Activated CD4-positive, alpha-beta T cell treated with anti-CD3 and anti-CD28 coated beads for 36 hours (primary cell): ENCODE data around the gene TEX38. TPM values are rescaled to one million over a fixed set of nuclear protein-coding genes. Genes with fewer than 3 reads are reported as not detected.
A peak's percentile ranks its signal among the peaks of the same experiment; 100 is the strongest.
"Not testable (repeated sequence)": the region's sequence is repeated elsewhere in the genome, so short reads cannot be mapped to it uniquely, and the experiment has no call there.

Experiments
- ATAC-seq: fragments of 200-7000 bp; cut with Tn5 transposase; one replicate; pipeline ENCODE4 v1.10.0; 2021; ENCODE audit warnings: mild to moderate bottlenecking, moderate library complexity
- CTCF ChIA-PET: fragments of 350-600 bp; sonication (Branson Sonifier 250); formaldehyde crosslinking; loops from one replicate; lab custom pipeline; 2021; ENCODE audit warnings: antibody characterized with exemption; lab: Charles Lee
- POLR2A ChIA-PET: fragments of 350-600 bp; sonication (Branson Sonifier 250); formaldehyde crosslinking; loops from one replicate; lab custom pipeline; 2021; ENCODE audit warnings: antibody characterized with exemption, inconsistent platforms; lab: Charles Lee
- DNase-seq: peaks from one replicate; pipeline ENCODE4 v3.0.0-alpha.2; 2020
- H3K27ac Mint-ChIP-seq: one replicate; pipeline ENCODE4 v1.8.0; 2021; ENCODE audit warnings: mixed read lengths
- H3K27me3 Mint-ChIP-seq: one replicate; pipeline ENCODE4 v1.8.0; 2021; ENCODE audit warnings: mixed read lengths
- H3K36me3 Mint-ChIP-seq: one replicate; pipeline ENCODE4 v1.8.0; 2021; ENCODE audit warnings: low read depth, mixed read lengths
- H3K4me1 Mint-ChIP-seq: one replicate; pipeline ENCODE4 v1.8.0; 2021; ENCODE audit warnings: mixed read lengths
- H3K4me3 Mint-ChIP-seq: one replicate; pipeline ENCODE4 v1.8.0; 2021; ENCODE audit warnings: mild to moderate bottlenecking, moderate library complexity, mixed read lengths
- H3K9me3 Mint-ChIP-seq: one replicate; pipeline ENCODE4 v1.8.0; 2021; ENCODE audit warnings: low read depth, mixed read lengths
- intact Hi-C, 2 experiments: fragments of 100-400 bp; cut with DNase I in 1 of 2; cut with micrococcal nuclease in 1 of 2; formaldehyde crosslinking; loops; one replicate each; pipeline versions ENCODE4 v1.14.2 to v1.15.1; 2022 to 2024; cut with DNase I, micrococcal nuclease
- total RNA-seq, 2 experiments: library from RNA; stranded (reverse); gene quantifications; one replicate each; pipeline ENCODE4 v1.2.3, GENCODE V29; 2021

The TEX38 gene
- total RNA-seq, 2 experiments from 2014 or later, result 0.18 TPM; not detected in 1

GRCh38 chr1:46645815-46646214 lies 25.8 kb upstream of the TEX38 start:
- H3K9me3 Mint-ChIP-seq, result no peaks in the 10 kb centered on the region
- intact Hi-C loops, result no loop called here
- ChIA-PET POLR2A (no interaction called here), CTCF (no interaction called here)
- no peak overlapping the region for H3K4me3 Mint-ChIP-seq
- no peaks in the 10 kb centered on the region for H3K27me3 Mint-ChIP-seq
- no peak for DNase-seq
- H3K36me3 Mint-ChIP-seq, result peaks cover 33% of the 10 kb centered on the region
- H3K27ac Mint-ChIP-seq, result no peak overlapping the region
- no peak for ATAC-seq
- peaks cover 10% of the 10 kb centered on the region for H3K4me1 Mint-ChIP-seq

- ChIA-PET CTCF (no interaction called here), POLR2A (no interaction called here)
- intact Hi-C loops, result no loop called here
- ATAC-seq (no peak), DNase-seq (no peak)
- no peaks in the 10 kb centered on the region for H3K9me3 Mint-ChIP-seq
- H3K4me1 Mint-ChIP-seq, result peaks cover 10% of the 10 kb centered on the region
- H3K27me3 Mint-ChIP-seq, result no peaks in the 10 kb centered on the region
- peaks cover 32% of the 10 kb centered on the region for H3K36me3 Mint-ChIP-seq
- no peak overlapping the region for H3K27ac Mint-ChIP-seq
- H3K4me3 Mint-ChIP-seq, result no peak overlapping the region
Measured at GRCh38 chr1:46646331-46646730, 25.3 kb upstream of the TEX38 start.

- Mint-ChIP-seq H3K4me3 (no peak overlapping the region), H3K4me1 (peaks cover 10% of the 10 kb centered on the region), H3K27me3 (no peaks in the 10 kb centered on the region), H3K9me3 (no peaks in the 10 kb centered on the region), H3K36me3 (peaks cover 33% of the 10 kb centered on the region), H3K27ac (no peak overlapping the region)
- DNase-seq (no peak), ATAC-seq (peak; percentile 79)
- CTCF ChIA-PET, result no interaction called here
- intact Hi-C loops, result no loop called here
- POLR2A ChIA-PET, result no interaction called here
Measured at GRCh38 chr1:46646844-46647243, 24.8 kb upstream of the TEX38 start.

DNA sequence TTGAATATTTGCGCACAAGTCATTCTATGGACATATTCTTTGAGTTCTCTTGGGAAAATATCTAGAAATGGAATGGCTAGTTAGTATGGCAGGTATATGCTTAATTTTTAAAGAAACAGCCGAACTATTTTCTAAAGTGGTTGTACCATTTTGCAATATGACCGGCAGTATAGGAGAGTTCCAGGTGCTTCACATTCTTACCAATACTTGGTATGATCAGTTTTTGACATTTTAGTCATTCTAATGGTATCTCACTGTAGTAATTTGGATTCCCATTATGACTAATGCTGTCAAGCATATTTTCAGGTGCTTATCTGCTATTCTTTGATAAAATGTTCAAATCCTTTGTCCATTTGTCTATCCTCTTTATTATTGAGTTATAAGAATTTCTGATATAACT lies 24.0 kb upstream of the TEX38 start:
- no peaks in the 10 kb centered on the region for H3K9me3 Mint-ChIP-seq
- no peak overlapping the region for H3K27ac Mint-ChIP-seq
- DNase-seq, result no peak
- peaks cover 40% of the 10 kb centered on the region for H3K36me3 Mint-ChIP-seq
- ATAC-seq, result peak; percentile 68
- H3K4me3 Mint-ChIP-seq, result no peak overlapping the region
- POLR2A ChIA-PET, result no interaction called here
- CTCF ChIA-PET, result interaction anchor here (1.5 kb wide), 1 partner anchor 14 kb away, joined by 4 read pairs; no protein-coding TSS in a partner anchor
- peaks cover 11% of the 10 kb centered on the region for H3K4me1 Mint-ChIP-seq
- H3K27me3 Mint-ChIP-seq, result no peaks in the 10 kb centered on the region
- intact Hi-C loops, result no loop called here

GRCh38 chr1:46649764-46650163 lies 21.9 kb upstream of the TEX38 start:
- POLR2A ChIA-PET, result interaction anchor here (0.6 kb wide), 1 partner anchor 913 kb away, joined by 4 read pairs; no protein-coding TSS in a partner anchor
- no peak overlapping the region for H3K27ac Mint-ChIP-seq
- no peaks in the 10 kb centered on the region for H3K27me3 Mint-ChIP-seq

GRCh38 chr1:46650491-46650890 lies 21.2 kb upstream of the TEX38 start:
- CTCF ChIA-PET, result interaction anchor here (1.1 kb wide), 1 partner anchor 46 kb away, joined by 3 read pairs; the partner anchor contains the start of gene MKNK1
- no peaks in the 10 kb centered on the region for H3K27me3 Mint-ChIP-seq
- peaks cover 48% of the 10 kb centered on the region for H3K36me3 Mint-ChIP-seq
- ATAC-seq (no peak), DNase-seq (no peak)
- POLR2A ChIA-PET, result interaction anchor here (0.6 kb wide), 1 partner anchor 407 kb away, joined by 6 read pairs; no protein-coding TSS in a partner anchor
- H3K9me3 Mint-ChIP-seq, result peaks cover 2% of the 10 kb centered on the region
- H3K4me3 Mint-ChIP-seq, result no peak overlapping the region
- H3K4me1 Mint-ChIP-seq, result peaks cover 25% of the 10 kb centered on the region
- no peak overlapping the region for H3K27ac Mint-ChIP-seq
- intact Hi-C loops, result no loop called here

More at GRCh38 chr1:46649764-46650163, 21.9 kb upstream of the TEX38 start:
- CTCF ChIA-PET, result interaction anchor here (1.1 kb wide), 2 partner anchors 36 to 46 kb away, joined by 3 read pairs; partner anchors contain the start of gene MKNK1
- H3K4me1 Mint-ChIP-seq, result peaks cover 25% of the 10 kb centered on the region
- intact Hi-C loops, result no loop called here
- H3K36me3 Mint-ChIP-seq, result peaks cover 46% of the 10 kb centered on the region
- H3K4me3 Mint-ChIP-seq, result no peak overlapping the region
- DNase-seq, result no peak
- H3K9me3 Mint-ChIP-seq, result peaks cover 2% of the 10 kb centered on the region
- ATAC-seq, result no peak

GRCh38 chr1:46651152-46651551 lies 20.5 kb upstream of the TEX38 start:
- H3K36me3 Mint-ChIP-seq, result peaks cover 55% of the 10 kb centered on the region
- DNase-seq, H3K27ac Mint-ChIP-seq, H3K9me3 Mint-ChIP-seq, intact Hi-C loops, ATAC-seq, CTCF ChIA-PET, H3K4me3 Mint-ChIP-seq, H3K27me3 Mint-ChIP-seq: not testable (repeated sequence)
- peaks cover 25% of the 10 kb centered on the region for H3K4me1 Mint-ChIP-seq
- POLR2A ChIA-PET, result interaction anchor here (0.6 kb wide), 1 partner anchor 407 kb away, joined by 6 read pairs; no protein-coding TSS in a partner anchor

DNA sequence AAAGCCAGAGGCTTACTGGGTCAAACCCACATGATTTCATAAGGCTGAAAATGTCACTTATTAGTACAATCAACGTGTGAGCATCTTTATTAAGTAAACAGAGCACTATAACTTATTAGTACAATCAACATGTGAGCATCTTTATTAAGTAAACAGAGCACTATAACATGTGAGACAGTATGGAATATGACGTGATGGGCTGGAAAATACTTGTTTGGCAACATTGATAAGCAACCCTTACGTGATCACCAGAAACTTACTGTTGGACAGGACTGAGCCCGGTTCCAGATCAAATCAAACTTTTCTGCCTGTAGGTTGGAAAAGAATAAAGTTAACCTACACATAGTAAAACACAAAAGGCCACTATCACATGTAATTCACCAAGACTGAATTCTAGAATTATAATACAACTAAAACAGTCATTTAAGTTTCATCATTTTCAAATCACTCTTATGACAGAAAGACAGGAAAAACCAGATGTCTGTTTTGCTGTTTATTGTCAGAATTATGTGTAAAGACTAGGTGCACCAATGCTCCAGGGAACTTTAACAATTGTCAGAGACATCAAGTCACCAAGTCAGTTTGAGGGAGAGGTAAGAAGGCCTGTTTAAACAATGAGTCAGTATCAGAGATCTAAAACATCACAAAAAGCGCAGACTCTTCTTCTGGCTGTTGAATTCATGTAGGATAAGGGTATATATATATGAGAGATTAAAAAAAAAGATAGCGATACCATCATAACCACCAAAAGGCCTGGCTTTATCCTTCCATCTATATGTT lies 19.1 kb upstream of the TEX38 start:
- H3K9me3 Mint-ChIP-seq, result peaks cover 2% of the 10 kb centered on the region
- ChIA-PET POLR2A (no interaction called here), CTCF (interaction anchor here (0.9 kb wide), 1 partner anchor 23 kb away, joined by 3 read pairs; no protein-coding TSS in a partner anchor)
- no peak overlapping the region for H3K4me3 Mint-ChIP-seq
- no peak for ATAC-seq
- intact Hi-C loops, result no loop called here
- no peak overlapping the region for H3K27ac Mint-ChIP-seq
- H3K27me3 Mint-ChIP-seq, result no peaks in the 10 kb centered on the region
- H3K36me3 Mint-ChIP-seq, result peaks cover 50% of the 10 kb centered on the region
- peaks cover 15% of the 10 kb centered on the region for H3K4me1 Mint-ChIP-seq
- no peak for DNase-seq

GRCh38 chr1:46653405-46653958 lies 18.2 kb upstream of the TEX38 start:
- Mint-ChIP-seq H3K4me1 (peaks cover 21% of the 10 kb centered on the region), H3K27me3 (no peaks in the 10 kb centered on the region), H3K36me3 (peaks cover 53% of the 10 kb centered on the region), H3K4me3 (no peak overlapping the region), H3K27ac (peak overlapping the region; percentile 20), H3K9me3 (peaks cover 2% of the 10 kb centered on the region)
- CTCF ChIA-PET, result interaction anchor here (0.9 kb wide), 1 partner anchor 22 kb away, joined by 3 read pairs; no protein-coding TSS in a partner anchor
- DNase-seq (no peak), ATAC-seq (peak; percentile 65)
- POLR2A ChIA-PET, result no interaction called here
- intact Hi-C loops, result no loop called here

DNA sequence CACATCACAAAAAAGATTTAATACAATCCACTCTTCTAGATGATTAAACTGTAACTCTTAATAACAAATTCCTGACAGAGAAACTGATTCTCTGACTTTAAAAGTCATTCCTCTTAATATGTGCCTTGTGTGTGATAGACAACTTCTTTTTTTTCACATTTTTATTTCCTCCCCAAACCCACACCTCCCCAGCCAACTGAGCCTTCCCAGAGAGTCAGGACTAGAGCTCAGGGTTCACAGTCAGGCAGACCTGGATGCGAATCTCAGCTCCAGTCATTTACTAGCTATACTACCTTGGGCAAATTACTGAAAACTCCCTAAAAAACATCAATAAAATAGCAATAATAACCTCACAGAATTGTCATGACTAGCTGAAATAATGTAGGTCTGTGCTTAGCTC lies 17.6 kb upstream of the TEX38 start:
- ChIA-PET CTCF (no interaction called here), POLR2A (no interaction called here)
- Mint-ChIP-seq H3K9me3 (peaks cover 2% of the 10 kb centered on the region), H3K27ac (peak overlapping the region; percentile 37), H3K4me1 (peaks cover 21% of the 10 kb centered on the region), H3K4me3 (no peak overlapping the region), H3K27me3 (no peaks in the 10 kb centered on the region), H3K36me3 (peaks cover 53% of the 10 kb centered on the region)
- no peak for DNase-seq
- ATAC-seq, result no peak
- intact Hi-C loops, result no loop called here

DNA sequence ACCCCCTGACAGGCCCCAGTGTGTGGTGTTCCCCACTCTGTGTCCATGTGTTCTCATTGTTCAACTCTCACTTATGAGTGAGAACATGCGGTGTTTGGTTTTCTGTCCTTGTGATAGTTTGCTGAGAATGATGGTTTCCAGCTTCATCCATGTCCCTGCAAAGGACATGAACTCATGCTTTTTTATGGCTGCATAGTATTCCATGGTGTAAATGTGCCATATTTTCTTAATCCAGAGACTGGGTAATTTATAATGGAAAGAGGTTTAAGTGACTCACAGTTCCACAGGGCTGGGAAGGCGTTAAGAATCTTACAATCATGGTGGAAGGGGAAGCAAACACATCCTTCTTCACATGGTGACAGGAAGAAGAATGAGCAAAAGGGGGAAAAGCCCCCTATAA lies 17.0 kb upstream of the TEX38 start:
- H3K27me3 Mint-ChIP-seq, intact Hi-C loops, H3K4me3 Mint-ChIP-seq, H3K27ac Mint-ChIP-seq, ATAC-seq, CTCF ChIA-PET, H3K9me3 Mint-ChIP-seq, DNase-seq, POLR2A ChIA-PET: not testable (repeated sequence)
- peaks cover 50% of the 10 kb centered on the region for H3K36me3 Mint-ChIP-seq
- peaks cover 27% of the 10 kb centered on the region for H3K4me1 Mint-ChIP-seq
